Measurements from ENCODE around the gene TTC38.

TTC38 gene

DNA sequence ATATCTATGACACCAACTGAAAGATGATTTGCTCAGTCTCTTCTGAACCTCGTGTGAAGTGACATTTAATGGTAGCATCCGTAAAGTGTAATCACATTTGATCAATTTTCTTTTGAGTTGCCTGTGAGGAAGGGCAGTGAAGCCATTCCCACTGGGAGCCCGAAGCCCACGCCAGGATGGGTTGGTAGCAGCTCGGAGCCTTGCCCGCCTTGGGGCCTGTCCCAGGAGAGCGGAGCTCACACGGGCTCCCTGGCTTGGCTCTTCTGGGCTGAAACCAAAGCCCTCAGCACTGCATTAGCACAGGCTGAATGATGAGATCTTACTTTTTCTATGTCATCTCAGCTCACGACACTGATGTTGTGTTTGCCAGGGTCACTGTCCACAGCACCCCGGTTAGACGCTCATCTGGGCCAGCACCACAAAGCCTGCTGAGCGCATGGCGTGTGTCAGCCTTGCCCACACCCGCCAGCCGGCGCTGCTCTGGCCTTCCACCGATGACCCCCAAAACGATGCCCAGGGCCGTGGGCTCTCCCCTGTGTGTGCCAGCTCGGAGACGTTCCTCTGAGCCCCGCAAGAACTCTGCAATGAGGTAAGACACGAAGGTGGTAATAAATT is 58.4 kb downstream of the TTC38 start:
- H3K4me3 ChIP-seq (replicated peaks; ENCODE audit: low read depth, low read length): no peak overlapping the region
- no peak for DNase-seq (ENCODE audit: extremely low read depth, low read depth)
- TF ChIP-seq CTCF (IDR thresholded peaks at IDR 0.05; ENCODE audit: low read depth, low read length, missing control alignments): no peak

DNA sequence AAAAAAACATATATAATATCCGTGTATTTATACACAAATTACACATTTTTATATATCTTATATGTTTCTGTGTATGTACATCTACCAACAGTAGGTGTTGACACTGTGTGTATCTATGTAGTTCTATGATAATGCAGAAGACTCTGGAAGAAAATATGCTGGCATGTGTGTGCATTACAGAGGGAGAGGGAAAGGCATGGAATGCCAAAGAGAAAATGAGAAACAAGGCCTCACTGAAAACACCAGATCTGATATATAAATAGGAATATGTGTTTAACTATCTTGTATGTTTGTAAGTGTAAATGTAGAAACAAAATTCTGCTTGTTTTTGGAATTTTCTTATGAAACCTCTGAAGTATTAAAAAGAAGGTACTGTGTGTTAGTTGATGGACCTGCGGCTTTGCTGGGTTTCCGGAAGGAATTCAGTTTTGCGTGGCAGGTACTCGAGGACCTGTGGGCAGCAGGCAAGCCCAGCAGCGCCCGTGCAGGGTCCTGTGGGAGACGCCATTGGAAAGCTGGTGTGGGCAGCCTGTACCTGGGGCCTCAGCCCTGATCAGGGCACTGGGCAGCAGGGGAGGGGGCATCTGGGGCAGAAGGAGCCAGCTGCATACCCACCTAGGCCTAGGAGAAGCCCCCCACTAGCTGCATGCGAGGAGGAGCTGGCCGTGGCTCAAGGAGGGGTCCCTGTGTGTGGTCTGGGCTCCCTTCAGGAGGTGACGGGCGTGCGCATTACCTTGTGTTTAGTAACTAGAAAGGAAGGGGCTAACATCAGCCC is 60.1 kb downstream of the TTC38 start:
- DNase-seq (ENCODE audit: extremely low read depth, low read depth): no peak
- TF ChIP-seq CTCF (IDR thresholded peaks at IDR 0.05; ENCODE audit: low read depth, low read length, missing control alignments): no peak
- H3K4me3 ChIP-seq (replicated peaks; ENCODE audit: low read depth, low read length): no peak overlapping the region

DNA sequence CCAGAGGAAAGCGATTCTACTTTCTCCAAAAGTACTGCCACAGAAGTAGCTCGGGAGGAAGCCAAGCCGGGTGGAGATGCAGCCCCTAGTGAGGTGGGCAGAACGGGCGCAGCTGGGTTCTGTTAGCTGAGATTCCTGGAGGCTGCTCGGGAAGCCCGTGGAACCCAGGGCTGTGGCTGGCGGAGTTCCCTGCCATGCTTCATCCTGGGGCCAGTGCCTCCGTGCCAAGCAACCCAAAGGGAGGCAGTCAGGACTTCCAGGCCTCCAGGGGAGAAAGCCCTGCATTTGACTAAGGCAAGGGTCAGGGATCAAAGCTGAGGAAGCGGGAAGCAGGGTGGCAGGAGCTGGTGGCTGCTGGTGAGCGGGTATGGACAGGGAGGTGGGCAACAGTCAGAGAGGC is 61.0 kb downstream of the TTC38 start:
- DNase-seq (ENCODE audit: extremely low read depth, low read depth): no peak
- H3K4me3 ChIP-seq (replicated peaks; ENCODE audit: low read depth, low read length): no peak overlapping the region
- no peak for TF ChIP-seq CTCF (IDR thresholded peaks at IDR 0.05; ENCODE audit: low read depth, low read length, missing control alignments)

DNA sequence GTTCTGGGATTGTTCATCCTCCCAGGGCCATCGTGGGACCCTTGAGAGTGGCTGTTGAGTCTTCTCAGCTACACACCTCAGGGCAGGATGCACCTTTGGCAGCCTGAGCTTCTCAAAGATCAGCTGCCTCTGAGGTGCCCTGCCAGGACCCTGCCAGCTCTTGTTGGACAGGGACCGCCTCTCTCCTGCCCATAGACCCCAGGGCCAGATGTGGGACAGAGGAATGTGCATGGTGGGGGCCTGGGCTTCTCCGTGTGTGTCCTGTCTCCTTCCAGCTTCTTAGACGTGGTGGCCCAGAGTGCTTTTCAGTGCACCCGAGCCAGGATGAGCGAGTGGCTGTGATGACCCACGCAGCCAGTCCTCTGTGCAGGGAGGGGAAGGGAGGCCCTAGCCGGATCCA is 61.8 kb downstream of the TTC38 start:
- TF ChIP-seq CTCF (IDR thresholded peaks at IDR 0.05; ENCODE audit: low read depth, low read length, missing control alignments): no peak
- H3K4me3 ChIP-seq (replicated peaks; ENCODE audit: low read depth, low read length): no peak overlapping the region
- DNase-seq (ENCODE audit: extremely low read depth, low read depth): no peak

- no peak overlapping the region for H3K4me3 ChIP-seq (replicated peaks; ENCODE audit: low read depth, low read length)
- DNase-seq (ENCODE audit: extremely low read depth, low read depth): no peak
- no peak for TF ChIP-seq CTCF (IDR thresholded peaks at IDR 0.05; ENCODE audit: low read depth, low read length, missing control alignments)
Measured at GRCh38 chr22:46330426-46330825, 62.6 kb downstream of the TTC38 start.

DNA sequence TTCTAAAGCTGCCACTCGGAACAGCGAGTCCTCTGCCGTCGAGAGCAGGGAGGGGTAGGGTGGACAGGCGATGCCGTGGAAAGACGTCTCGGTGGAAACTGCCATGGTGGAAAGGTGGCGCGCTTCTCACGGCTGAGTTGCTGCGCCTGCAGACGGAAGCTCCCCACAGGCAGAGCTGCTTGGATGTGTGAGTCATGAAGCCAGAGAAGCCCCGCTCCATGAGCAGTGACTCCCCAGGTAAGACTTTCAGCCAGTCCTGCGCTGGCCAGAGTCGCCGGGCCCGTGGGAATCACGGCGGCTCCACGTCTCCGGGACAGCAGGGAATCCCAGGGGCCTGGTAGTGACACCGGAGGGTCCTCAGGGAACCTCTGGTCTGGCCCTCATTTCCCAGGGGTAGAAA is 63.7 kb downstream of the TTC38 start:
- no peak overlapping the region for H3K4me3 ChIP-seq (replicated peaks; ENCODE audit: low read depth, low read length)
- DNase-seq (ENCODE audit: extremely low read depth, low read depth): no peak
- TF ChIP-seq CTCF (IDR thresholded peaks at IDR 0.05; ENCODE audit: low read depth, low read length, missing control alignments): no peak

Measured in HFF-Myc (cell line).